ENCODE results near the gene ZNF618.

Gene ZNF618

GRCh38 chr9:114096866-114097612 is 220.9 kb downstream of the ZNF618 start:
- Histone ChIP-seq H3K27me3 (replicated peaks; ENCODE audit: control insufficient read depth, insufficient read depth, low read length, poor library complexity, severe bottlenecking) (peaks cover 14% of the 10 kb centered on the region), H3K36me3 (ENCODE audit: control insufficient read depth, insufficient read depth, low read length) (no peaks in the 10 kb centered on the region), H3K4me3 (ENCODE audit: insufficient read depth, low read depth, low read length, poor library complexity, severe bottlenecking) (no peak overlapping the region), H3K9me3 (ENCODE audit: control insufficient read depth, low read length) (no peaks in the 10 kb centered on the region), H3K4me1 (ENCODE audit: control insufficient read depth, insufficient read depth, low read length, poor library complexity, severe bottlenecking) (no peaks in the 10 kb centered on the region), H3K27ac (ENCODE audit: insufficient read depth, low read length, poor library complexity, severe bottlenecking) (no peak overlapping the region)
- no peak for DNase-seq

- H3K27ac ChIP-seq (ENCODE audit: insufficient read depth, low read length, poor library complexity, severe bottlenecking), result no peak overlapping the region
- peaks cover 14% of the 10 kb centered on the region for H3K27me3 ChIP-seq (replicated peaks; ENCODE audit: control insufficient read depth, insufficient read depth, low read length, poor library complexity, severe bottlenecking)
- no peaks in the 10 kb centered on the region for H3K36me3 ChIP-seq (ENCODE audit: control insufficient read depth, insufficient read depth, low read length)
- no peak overlapping the region for H3K4me3 ChIP-seq (ENCODE audit: insufficient read depth, low read depth, low read length, poor library complexity, severe bottlenecking)
- H3K9me3 ChIP-seq (ENCODE audit: control insufficient read depth, low read length), result no peaks in the 10 kb centered on the region
- no peaks in the 10 kb centered on the region for H3K4me1 ChIP-seq (ENCODE audit: control insufficient read depth, insufficient read depth, low read length, poor library complexity, severe bottlenecking)
- no peak for DNase-seq
Measured at GRCh38 chr9:114097613-114098020, 221.5 kb downstream of the ZNF618 start.

GRCh38 chr9:114098021-114098935 is 222.2 kb downstream of the ZNF618 start:
- Histone ChIP-seq H3K4me1 (ENCODE audit: control insufficient read depth, insufficient read depth, low read length, poor library complexity, severe bottlenecking) (no peaks in the 10 kb centered on the region), H3K9me3 (ENCODE audit: control insufficient read depth, low read length) (no peaks in the 10 kb centered on the region), H3K27me3 (replicated peaks; ENCODE audit: control insufficient read depth, insufficient read depth, low read length, poor library complexity, severe bottlenecking) (peaks cover 14% of the 10 kb centered on the region), H3K27ac (ENCODE audit: insufficient read depth, low read length, poor library complexity, severe bottlenecking) (no peak overlapping the region), H3K4me3 (ENCODE audit: insufficient read depth, low read depth, low read length, poor library complexity, severe bottlenecking) (no peak overlapping the region), H3K36me3 (ENCODE audit: control insufficient read depth, insufficient read depth, low read length) (no peaks in the 10 kb centered on the region)
- no peak for DNase-seq

GRCh38 chr9:114098936-114099668 is 223.0 kb downstream of the ZNF618 start, which contains the start of gene KIF12:
Gene KIF12, minus strand, starts transcription at chr9:114099292. Its CDS starts 16 bp downstream, at chr9:114099276.
- Histone ChIP-seq H3K27ac (ENCODE audit: insufficient read depth, low read length, poor library complexity, severe bottlenecking) (no peak within 1 kb of the TSS), H3K9me3 (ENCODE audit: control insufficient read depth, low read length) (no peaks in the 10 kb centered on the region), H3K4me1 (ENCODE audit: control insufficient read depth, insufficient read depth, low read length, poor library complexity, severe bottlenecking) (no peaks in the 10 kb centered on the region), H3K36me3 (ENCODE audit: control insufficient read depth, insufficient read depth, low read length) (no peaks in the 10 kb centered on the region), H3K4me3 (ENCODE audit: insufficient read depth, low read depth, low read length, poor library complexity, severe bottlenecking) (no peak within 1 kb of the TSS), H3K27me3 (replicated peaks; ENCODE audit: control insufficient read depth, insufficient read depth, low read length, poor library complexity, severe bottlenecking) (peaks cover 14% of the 10 kb centered on the region)
- DNase-seq, result no peak

- no peak for DNase-seq
- no peak overlapping the region for H3K4me3 ChIP-seq (ENCODE audit: insufficient read depth, low read depth, low read length, poor library complexity, severe bottlenecking)
- peaks cover 14% of the 10 kb centered on the region for H3K27me3 ChIP-seq (replicated peaks; ENCODE audit: control insufficient read depth, insufficient read depth, low read length, poor library complexity, severe bottlenecking)
- H3K27ac ChIP-seq (ENCODE audit: insufficient read depth, low read length, poor library complexity, severe bottlenecking), result no peak overlapping the region
- no peaks in the 10 kb centered on the region for H3K36me3 ChIP-seq (ENCODE audit: control insufficient read depth, insufficient read depth, low read length)
- no peaks in the 10 kb centered on the region for H3K9me3 ChIP-seq (ENCODE audit: control insufficient read depth, low read length)
- no peaks in the 10 kb centered on the region for H3K4me1 ChIP-seq (ENCODE audit: control insufficient read depth, insufficient read depth, low read length, poor library complexity, severe bottlenecking)
Measured at GRCh38 chr9:114099669-114100270, 223.7 kb downstream of the ZNF618 start.

GRCh38 chr9:114100536-114100935 is 224.4 kb downstream of the ZNF618 start:
- Histone ChIP-seq H3K4me1 (ENCODE audit: control insufficient read depth, insufficient read depth, low read length, poor library complexity, severe bottlenecking) (no peaks in the 10 kb centered on the region), H3K4me3 (ENCODE audit: insufficient read depth, low read depth, low read length, poor library complexity, severe bottlenecking) (no peak overlapping the region), H3K9me3 (ENCODE audit: control insufficient read depth, low read length) (no peaks in the 10 kb centered on the region), H3K36me3 (ENCODE audit: control insufficient read depth, insufficient read depth, low read length) (no peaks in the 10 kb centered on the region), H3K27me3 (replicated peaks; ENCODE audit: control insufficient read depth, insufficient read depth, low read length, poor library complexity, severe bottlenecking) (peaks cover 14% of the 10 kb centered on the region), H3K27ac (ENCODE audit: insufficient read depth, low read length, poor library complexity, severe bottlenecking) (no peak overlapping the region)
- DNase-seq, result no peak

GRCh38 chr9:114102484-114102883 is 226.4 kb downstream of the ZNF618 start:
- H3K9me3 ChIP-seq (ENCODE audit: control insufficient read depth, low read length), result no peaks in the 10 kb centered on the region
- H3K4me3 ChIP-seq (ENCODE audit: insufficient read depth, low read depth, low read length, poor library complexity, severe bottlenecking), result no peak overlapping the region
- no peak overlapping the region for H3K27ac ChIP-seq (ENCODE audit: insufficient read depth, low read length, poor library complexity, severe bottlenecking)
- no peaks in the 10 kb centered on the region for H3K36me3 ChIP-seq (ENCODE audit: control insufficient read depth, insufficient read depth, low read length)
- DNase-seq, result no peak
- H3K27me3 ChIP-seq (replicated peaks; ENCODE audit: control insufficient read depth, insufficient read depth, low read length, poor library complexity, severe bottlenecking), result peaks cover 5% of the 10 kb centered on the region
- H3K4me1 ChIP-seq (ENCODE audit: control insufficient read depth, insufficient read depth, low read length, poor library complexity, severe bottlenecking), result no peaks in the 10 kb centered on the region

GRCh38 chr9:114105236-114105635 is 229.1 kb downstream of the ZNF618 start:
- Histone ChIP-seq H3K4me1 (ENCODE audit: control insufficient read depth, insufficient read depth, low read length, poor library complexity, severe bottlenecking) (no peaks in the 10 kb centered on the region), H3K9me3 (ENCODE audit: control insufficient read depth, low read length) (no peaks in the 10 kb centered on the region), H3K36me3 (ENCODE audit: control insufficient read depth, insufficient read depth, low read length) (no peaks in the 10 kb centered on the region), H3K27ac (ENCODE audit: insufficient read depth, low read length, poor library complexity, severe bottlenecking) (no peak overlapping the region), H3K27me3 (replicated peaks; ENCODE audit: control insufficient read depth, insufficient read depth, low read length, poor library complexity, severe bottlenecking) (no peaks in the 10 kb centered on the region), H3K4me3 (ENCODE audit: insufficient read depth, low read depth, low read length, poor library complexity, severe bottlenecking) (no peak overlapping the region)
- no peak for DNase-seq

Data from effector memory CD4-positive, alpha-beta T cell (primary cell).